HEK293T (cell line): Measurements from ENCODE around the gene TMEM184C.

Experiments
- CTCF ChIA-PET: fragments of 350-600 bp; formaldehyde crosslinking; extraction: SDS; loops from one replicate; lab custom pipeline; 2021; ENCODE audit warnings: antibody characterized with exemption, inconsistent platforms; lab: Yijun Ruan, JAX
- POLR2A ChIA-PET: fragments of 350-600 bp; formaldehyde crosslinking; extraction: SDS; loops from one replicate; lab custom pipeline; 2020; ENCODE audit warnings: antibody characterized with exemption, inconsistent platforms; lab: Yijun Ruan, JAX
- DNase-seq: peaks from one replicate; pipeline ENCODE4 v3.0.0; 2012; ENCODE audit warnings: mixed read lengths; ENCODE audit errors: extremely low spot score
- ARNT ChIP-seq: fragments of 450-650 bp; IDR thresholded peaks from 2 replicates; pipeline ENCODE4 v1.6.1; 2017; ENCODE audit warnings: mild to moderate bottlenecking
- BHLHE40 ChIP-seq: fragments of 450-650 bp; IDR thresholded peaks from 2 replicates; pipeline ENCODE4 v1.6.1; 2016; ENCODE audit warnings: mild to moderate bottlenecking, moderate library complexity, borderline replicate concordance
- CTBP1 ChIP-seq: fragments of 450-650 bp; IDR thresholded peaks from 2 replicates; pipeline ENCODE4 v1.6.1; 2016; ENCODE audit warnings: borderline replicate concordance
- ELF4 ChIP-seq: fragments of 450-650 bp; IDR thresholded peaks from 2 replicates; pipeline ENCODE4 v1.6.1; 2017; ENCODE audit warnings: antibody characterized with exemption
- FOXA1 ChIP-seq: fragments of 450-650 bp; IDR thresholded peaks from 2 replicates; pipeline ENCODE4 v1.6.1; 2016; ENCODE audit warnings: mild to moderate bottlenecking
- FOXK2 ChIP-seq: fragments of 450-650 bp; IDR thresholded peaks from 2 replicates; pipeline ENCODE4 v1.6.1; 2016; ENCODE audit warnings: mild to moderate bottlenecking
- FOXM1 ChIP-seq: fragments of 450-650 bp; IDR thresholded peaks from 2 replicates; pipeline ENCODE4 v1.6.1; 2017; ENCODE audit warnings: mild to moderate bottlenecking, borderline replicate concordance
- HDGF ChIP-seq: fragments of 450-650 bp; IDR thresholded peaks from 2 replicates; pipeline ENCODE4 v1.6.1; 2017; ENCODE audit warnings: antibody characterized with exemption, borderline replicate concordance
- L3MBTL2 ChIP-seq: fragments of 450-650 bp; conservative IDR thresholded peaks from 2 replicates; pipeline ENCODE4 v1.6.1; 2016; ENCODE audit warnings: mild to moderate bottlenecking
- LEF1 ChIP-seq: fragments of 450-650 bp; IDR thresholded peaks from 2 replicates; pipeline ENCODE4 v1.6.1; 2017; ENCODE audit warnings: mild to moderate bottlenecking, borderline replicate concordance
- NFRKB ChIP-seq: fragments of 450-650 bp; IDR thresholded peaks from 2 replicates; pipeline ENCODE4 v1.6.1; 2016; ENCODE audit warnings: mild to moderate bottlenecking, moderate library complexity
- PKNOX1 ChIP-seq: fragments of 450-650 bp; IDR thresholded peaks from 2 replicates; pipeline ENCODE4 v1.6.1; 2016
- SP1 ChIP-seq: fragments of 450-650 bp; IDR thresholded peaks from 2 replicates; pipeline ENCODE4 v1.6.1; 2017
- SUZ12 ChIP-seq: fragments of 450-650 bp; IDR thresholded peaks from 2 replicates; pipeline ENCODE4 v1.6.1; 2016; ENCODE audit warnings: mild to moderate bottlenecking
- TARDBP ChIP-seq: fragments of 450-650 bp; IDR thresholded peaks from 2 replicates; pipeline ENCODE4 v1.6.1; 2016
- ZNF384 ChIP-seq: fragments of 450-650 bp; IDR thresholded peaks from 2 replicates; pipeline ENCODE4 v1.6.1; 2016

The TMEM184C gene

GRCh38 chr4:147594107-147594506, 23.1 kb upstream of the TMEM184C start:
- ChIA-PET CTCF (interaction anchor here (0.6 to 2.1 kb wide), 3 partner anchors 120 to 290 kb away, joined by 3 to 11 read pairs (median 4); no protein-coding TSS in a partner anchor), POLR2A (no interaction called here)
- TF ChIP-seq ARNT (no peak), NFRKB (no peak), PKNOX1 (no peak), FOXM1 (no peak), BHLHE40 (no peak), L3MBTL2 (no peak), FOXA1 (no peak), FOXK2 (no peak), LEF1 (no peak), CTBP1 (no peak), TARDBP (no peak), ELF4 (no peak), ZNF384 (no peak), HDGF (no peak), SUZ12 (no peak), SP1 (no peak)
- no peak for DNase-seq

GRCh38 chr4:147594578-147594977, 22.6 kb upstream of the TMEM184C start:
- DNase-seq, result no peak
- ChIA-PET CTCF (interaction anchor here (0.6 to 2.1 kb wide), 4 partner anchors 19 to 290 kb away, joined by 3 to 11 read pairs (median 4); no protein-coding TSS in a partner anchor), POLR2A (no interaction called here)
- no peak for TF ChIP-seq HDGF
- no peak for TF ChIP-seq TARDBP
- no peak for TF ChIP-seq ZNF384
- TF ChIP-seq FOXA1, result no peak
- TF ChIP-seq SUZ12, result no peak
- no peak for TF ChIP-seq FOXM1
- TF ChIP-seq L3MBTL2, result no peak
- no peak for TF ChIP-seq BHLHE40
- no peak for TF ChIP-seq LEF1

- no peak for DNase-seq
- CTCF ChIA-PET, result interaction anchor here (0.6 to 3.5 kb wide), 5 partner anchors 21 to 493 kb away, joined by 3 to 19 read pairs (median 5); partner anchors contain the start of gene TMEM184C
- POLR2A ChIA-PET, result no interaction called here
- TF ChIP-seq FOXM1 (no peak), CTBP1 (no peak)
These were observed 20.8 kb upstream of the TMEM184C start for GRCh38 chr4:147596377-147596776.

- POLR2A ChIA-PET, result interaction anchor here (0.7 to 0.8 kb wide), 2 partner anchors 20 to 87 kb away, joined by 3 read pairs; partner anchors contain the start of genes PRMT9 and TMEM184C
- no peak for DNase-seq
These were observed 20.2 kb upstream of the TMEM184C start for GRCh38 chr4:147596981-147597380.

GRCh38 chr4:147597561-147597960, 19.6 kb upstream of the TMEM184C start:
- CTCF ChIA-PET, result interaction anchor here (1.1 to 3.5 kb wide), 3 partner anchors 9 to 269 kb away, joined by 3 to 19 read pairs (median 5); partner anchors contain the start of gene TMEM184C
- TF ChIP-seq HDGF (no peak), FOXK2 (no peak), SUZ12 (no peak), PKNOX1 (no peak), BHLHE40 (no peak), TARDBP (no peak), ZNF384 (no peak), L3MBTL2 (no peak), ELF4 (no peak), ARNT (no peak), FOXM1 (no peak), LEF1 (no peak), NFRKB (no peak), CTBP1 (no peak), SP1 (no peak), FOXA1 (no peak)
- POLR2A ChIA-PET, result interaction anchor here (0.7 to 0.8 kb wide), 2 partner anchors 20 to 86 kb away, joined by 3 read pairs; partner anchors contain the start of genes PRMT9 and TMEM184C
- DNase-seq, result no peak

More at GRCh38 chr4:147596981-147597380, 20.2 kb upstream of the TMEM184C start:
- TF ChIP-seq SP1 (no peak), ELF4 (no peak), SUZ12 (no peak), L3MBTL2 (no peak), NFRKB (no peak), HDGF (no peak), LEF1 (no peak), CTBP1 (no peak), ARNT (no peak), PKNOX1 (no peak), FOXA1 (no peak)
- CTCF ChIA-PET, result interaction anchor here (1.7 to 3.5 kb wide), 2 partner anchors 20 to 270 kb away, joined by 5 to 19 read pairs; partner anchors contain the start of gene TMEM184C

- ChIA-PET CTCF (interaction anchor here (0.6 to 3.5 kb wide), 3 partner anchors 10 to 293 kb away, joined by 3 to 19 read pairs (median 4); no protein-coding TSS in a partner anchor), POLR2A (interaction anchor here (1.3 to 1.6 kb wide), 2 partner anchors 18 to 85 kb away, joined by 3 to 4 read pairs; partner anchors contain the start of genes PRMT9 and TMEM184C)
- no peak for DNase-seq
- TF ChIP-seq SP1 (no peak), SUZ12 (no peak), FOXK2 (no peak), ZNF384 (no peak), TARDBP (no peak), BHLHE40 (no peak), ARNT (no peak), FOXA1 (no peak), ELF4 (no peak), FOXM1 (no peak), PKNOX1 (no peak), L3MBTL2 (no peak), HDGF (no peak), CTBP1 (no peak)
These were observed 18.0 kb upstream of the TMEM184C start for GRCh38 chr4:147599206-147599605.
